ENCODE data around the gene MICAL1.
A peak's percentile ranks its signal among the peaks of the same experiment; 100 is the strongest.

Gene MICAL1

DNA sequence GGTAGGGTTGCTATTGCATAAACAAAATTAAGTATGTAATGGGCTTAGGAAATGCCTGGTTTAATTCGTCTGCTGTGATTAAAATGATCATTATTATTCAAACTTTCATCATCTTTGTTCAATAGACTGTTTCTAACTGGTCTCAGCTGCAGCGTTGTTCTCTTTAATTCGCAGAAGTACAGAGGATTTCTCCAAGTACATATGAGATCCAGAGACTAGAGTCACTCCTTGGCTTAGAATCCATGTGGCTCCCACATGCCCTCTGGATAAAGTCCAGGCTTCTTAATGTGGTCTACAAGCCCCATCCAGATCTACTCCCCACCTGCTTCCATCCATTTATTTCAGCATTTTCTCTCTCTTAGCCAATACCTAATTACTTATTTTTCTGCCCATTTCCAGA lies 28.6 kb upstream of the MICAL1 start:
- DNase-seq (ENCODE audit: low read depth), result no peak
- TF ChIP-seq, protein P1, sequence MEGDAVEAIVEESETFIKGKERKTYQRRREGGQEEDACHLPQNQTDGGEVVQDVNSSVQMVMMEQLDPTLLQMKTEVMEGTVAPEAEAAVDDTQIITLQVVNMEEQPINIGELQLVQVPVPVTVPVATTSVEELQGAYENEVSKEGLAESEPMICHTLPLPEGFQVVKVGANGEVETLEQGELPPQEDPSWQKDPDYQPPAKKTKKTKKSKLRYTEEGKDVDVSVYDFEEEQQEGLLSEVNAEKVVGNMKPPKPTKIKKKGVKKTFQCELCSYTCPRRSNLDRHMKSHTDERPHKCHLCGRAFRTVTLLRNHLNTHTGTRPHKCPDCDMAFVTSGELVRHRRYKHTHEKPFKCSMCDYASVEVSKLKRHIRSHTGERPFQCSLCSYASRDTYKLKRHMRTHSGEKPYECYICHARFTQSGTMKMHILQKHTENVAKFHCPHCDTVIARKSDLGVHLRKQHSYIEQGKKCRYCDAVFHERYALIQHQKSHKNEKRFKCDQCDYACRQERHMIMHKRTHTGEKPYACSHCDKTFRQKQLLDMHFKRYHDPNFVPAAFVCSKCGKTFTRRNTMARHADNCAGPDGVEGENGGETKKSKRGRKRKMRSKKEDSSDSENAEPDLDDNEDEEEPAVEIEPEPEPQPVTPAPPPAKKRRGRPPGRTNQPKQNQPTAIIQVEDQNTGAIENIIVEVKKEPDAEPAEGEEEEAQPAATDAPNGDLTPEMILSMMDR (IDR thresholded peaks at IDR 0.05; ENCODE audit: insufficient read depth, low read depth, low read length, missing control alignments), result no peak
- no peak overlapping the region for H3K4me3 ChIP-seq (ENCODE audit: low read depth, low read length)

DNA sequence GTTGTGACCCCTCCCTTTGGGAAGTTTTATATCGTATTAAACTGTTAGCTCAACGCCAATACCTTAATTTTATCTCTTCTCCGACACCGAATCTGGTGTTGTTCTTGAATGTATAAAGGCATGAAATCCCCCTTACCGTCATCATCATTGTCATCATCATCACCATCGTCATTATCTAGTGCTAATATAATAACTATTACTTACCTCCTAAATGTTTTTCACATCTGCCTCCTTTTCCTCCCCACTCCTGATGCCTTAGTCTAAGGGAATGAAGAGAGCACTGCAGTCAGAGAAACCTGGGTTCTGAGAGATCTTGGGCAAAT lies 28.1 kb upstream of the MICAL1 start:
- H3K4me3 ChIP-seq (ENCODE audit: low read depth, low read length), result peak overlapping the region; percentile 44
- no peak for DNase-seq (ENCODE audit: low read depth)
- TF ChIP-seq, protein P1 (IDR thresholded peaks at IDR 0.05; ENCODE audit: insufficient read depth, low read depth, low read length, missing control alignments), result no peak

DNA sequence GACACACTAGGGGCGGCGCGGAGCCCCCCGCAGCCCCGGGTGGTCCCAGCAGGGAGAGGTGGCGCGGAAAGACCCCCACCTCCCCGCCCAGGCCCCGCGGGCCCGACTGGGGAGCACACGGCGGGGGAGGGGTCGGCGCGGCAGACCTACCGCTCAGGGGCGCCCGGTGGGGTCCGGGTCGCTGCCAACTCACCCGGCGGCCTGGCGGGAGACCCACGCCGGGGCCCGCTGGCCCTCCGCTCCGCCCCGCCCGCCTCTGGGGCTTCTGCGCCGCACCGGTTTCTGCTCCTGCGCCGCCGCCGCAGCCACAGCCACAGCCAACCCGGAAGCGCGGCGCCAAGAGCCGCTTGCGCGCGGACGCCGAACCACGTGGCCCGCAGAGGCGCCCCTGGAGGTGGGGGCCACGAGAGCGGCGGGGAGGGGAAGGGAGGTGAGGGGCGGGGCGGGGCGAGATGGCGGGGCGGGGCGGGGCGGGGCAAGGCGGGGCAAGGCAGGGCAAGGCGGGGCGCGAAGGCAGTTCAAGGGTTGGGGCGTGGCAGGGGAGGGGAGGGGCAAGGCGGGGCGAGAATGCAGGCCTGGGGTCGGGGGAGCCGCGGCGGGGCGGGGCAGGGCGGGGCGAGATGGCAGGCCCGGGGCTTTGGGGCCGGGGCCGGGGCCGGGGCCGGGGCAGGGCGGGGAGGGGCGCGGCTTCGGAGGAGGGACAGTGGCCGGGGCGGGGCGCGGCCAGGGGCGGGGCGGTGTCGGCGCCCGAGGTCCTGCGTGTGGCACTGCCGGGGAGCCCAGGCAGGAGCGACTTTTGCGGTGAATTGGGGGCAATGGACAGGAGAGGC lies 27.5 kb upstream of the MICAL1 start, which contains the start of gene ZBTB24:
TSS of gene ZBTB24 (minus strand) at position 315 of the 830 bp plus-strand sequence. CDS start 1,193 bp downstream, outside the sequence.
- peak within 1 kb of the TSS; percentile 76 for H3K4me3 ChIP-seq (ENCODE audit: low read depth, low read length)
- DNase-seq (ENCODE audit: low read depth), result peak; percentile 95
- TF ChIP-seq, protein P1 (IDR thresholded peaks at IDR 0.05; ENCODE audit: insufficient read depth, low read depth, low read length, missing control alignments), result no peak

DNA sequence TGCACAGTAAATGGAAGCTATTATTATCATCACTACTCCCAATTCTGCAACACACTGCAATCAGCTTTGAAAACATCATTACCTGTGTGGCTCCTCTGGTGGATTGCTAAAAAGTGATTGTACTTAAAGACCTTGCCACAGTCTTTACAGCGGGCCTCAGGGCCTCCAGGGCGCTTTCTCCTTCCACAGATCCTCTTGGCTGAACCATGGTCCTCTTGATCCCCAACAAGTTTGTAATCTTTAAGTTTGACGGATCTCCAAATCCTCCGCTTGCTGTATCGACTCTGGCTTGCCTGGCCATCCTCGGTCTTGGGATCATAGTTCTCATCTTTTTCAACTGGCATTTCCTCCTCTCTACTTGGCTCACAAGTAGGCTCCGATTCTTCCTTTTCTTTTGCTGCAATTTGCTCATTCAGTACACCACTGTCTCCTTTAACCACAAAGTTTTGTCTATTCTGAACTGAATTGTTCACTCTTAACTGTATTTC lies 25.5 kb upstream of the MICAL1 start:
- TF ChIP-seq, protein P1 (IDR thresholded peaks at IDR 0.05; ENCODE audit: insufficient read depth, low read depth, low read length, missing control alignments), result no peak
- peak overlapping the region; percentile 76 for H3K4me3 ChIP-seq (ENCODE audit: low read depth, low read length)
- DNase-seq (ENCODE audit: low read depth), result no peak

DNA sequence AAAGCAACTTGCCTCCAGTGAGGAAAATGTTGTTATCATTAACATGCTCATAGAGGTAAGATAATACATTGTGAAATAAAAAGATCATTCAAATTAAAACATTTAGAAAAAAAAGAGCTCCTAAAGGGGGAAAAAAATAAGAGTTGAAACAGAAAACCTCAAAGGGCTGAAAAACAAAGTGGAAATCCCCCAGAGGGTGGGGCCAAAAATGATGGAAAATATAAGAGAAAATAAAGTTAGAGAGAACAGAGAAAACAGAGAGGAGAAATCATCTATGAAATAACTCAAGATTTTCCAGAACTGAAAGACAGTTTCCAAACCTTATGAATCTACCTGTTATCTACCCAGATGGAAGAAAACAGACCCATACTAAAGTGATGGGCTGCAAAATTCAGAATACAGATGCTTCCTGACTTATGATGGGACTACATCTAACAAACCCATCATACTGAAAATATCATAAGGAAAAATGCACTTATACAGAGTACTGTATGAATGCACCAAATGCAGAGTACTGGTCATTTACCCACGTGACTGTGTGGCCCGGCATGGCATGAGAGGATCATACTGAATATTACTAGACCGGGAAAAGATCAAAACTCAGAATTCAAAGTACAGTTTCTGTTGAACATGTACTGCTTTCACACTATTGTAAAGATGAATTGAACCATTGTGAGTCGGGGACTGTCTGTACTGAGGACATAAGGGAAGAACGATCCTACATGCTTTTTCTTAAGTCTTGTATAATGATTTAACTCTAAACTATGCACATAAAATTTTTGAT lies 23.5 kb upstream of the MICAL1 start:
- peak overlapping the region; percentile 65 for H3K4me3 ChIP-seq (ENCODE audit: low read depth, low read length)
- TF ChIP-seq, protein P1 (IDR thresholded peaks at IDR 0.05; ENCODE audit: insufficient read depth, low read depth, low read length, missing control alignments), result no peak
- no peak for DNase-seq (ENCODE audit: low read depth)

DNA sequence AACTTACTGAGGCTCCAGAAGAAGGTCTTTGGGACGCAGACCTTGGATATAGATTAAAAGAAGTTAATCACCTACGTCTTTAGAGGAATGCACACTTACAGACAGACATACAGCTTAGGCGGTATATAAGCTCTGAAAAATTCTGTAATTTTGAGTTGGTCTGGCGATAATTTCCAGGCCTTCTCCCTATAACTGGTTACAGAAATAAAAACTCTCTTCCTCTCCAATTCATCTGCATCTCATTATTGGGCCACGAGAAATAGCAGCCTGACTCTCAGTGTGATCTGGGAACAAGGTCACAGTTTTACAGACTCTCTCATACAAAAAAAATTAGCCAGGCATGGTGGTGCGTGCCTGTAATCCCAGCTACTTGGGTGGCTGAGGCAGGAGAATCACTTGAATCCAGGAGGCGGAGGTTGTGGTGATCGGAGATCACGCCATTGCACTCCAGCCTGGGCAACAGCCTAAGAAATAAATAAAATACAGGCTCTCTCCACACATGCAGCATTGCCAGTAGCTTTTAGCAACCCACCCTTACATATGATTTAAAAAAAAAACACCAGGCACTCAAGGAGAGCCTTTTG lies 22.7 kb upstream of the MICAL1 start:
- TF ChIP-seq, protein P1 (IDR thresholded peaks at IDR 0.05; ENCODE audit: insufficient read depth, low read depth, low read length, missing control alignments), result no peak
- no peak for DNase-seq (ENCODE audit: low read depth)
- peak overlapping the region; percentile 65 for H3K4me3 ChIP-seq (ENCODE audit: low read depth, low read length)

All from GM12865 (cell line).